ENCODE results near the gene FRMD3. TPM values are rescaled to one million over a fixed set of nuclear protein-coding genes. Genes with fewer than 3 reads are reported as not detected.

FRMD3 gene
- polyA plus RNA-seq, 3 donors, result 0.78 to 5.8 (median 4.9) TPM

DNA sequence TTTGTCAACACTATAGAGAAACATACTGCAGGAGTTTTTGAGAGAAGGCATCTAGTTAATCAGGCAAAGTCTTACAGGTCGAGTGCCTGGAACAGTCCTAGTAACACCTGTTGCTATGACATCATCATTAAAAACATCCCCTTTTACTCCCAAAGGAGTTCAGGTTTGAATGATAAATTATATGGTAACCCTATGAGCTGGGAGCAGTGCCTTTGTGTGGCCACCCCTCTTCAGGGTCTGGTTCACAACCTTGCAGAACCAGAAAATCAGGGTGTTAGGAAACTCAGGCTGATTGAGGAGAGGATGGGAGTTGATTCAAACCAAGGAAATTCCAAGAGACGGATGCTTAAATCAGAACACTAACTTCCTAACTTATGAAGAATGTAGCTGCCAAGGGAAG lies 296.1 kb downstream of the FRMD3 start:
- H3K27ac ChIP-seq (ENCODE audit: low read depth, low read length), result no peak overlapping the region
- WGBS, 3 donors, result 77 to 85% (median 81%) methylated on average over 2 of the region's 2 CpGs

DNA sequence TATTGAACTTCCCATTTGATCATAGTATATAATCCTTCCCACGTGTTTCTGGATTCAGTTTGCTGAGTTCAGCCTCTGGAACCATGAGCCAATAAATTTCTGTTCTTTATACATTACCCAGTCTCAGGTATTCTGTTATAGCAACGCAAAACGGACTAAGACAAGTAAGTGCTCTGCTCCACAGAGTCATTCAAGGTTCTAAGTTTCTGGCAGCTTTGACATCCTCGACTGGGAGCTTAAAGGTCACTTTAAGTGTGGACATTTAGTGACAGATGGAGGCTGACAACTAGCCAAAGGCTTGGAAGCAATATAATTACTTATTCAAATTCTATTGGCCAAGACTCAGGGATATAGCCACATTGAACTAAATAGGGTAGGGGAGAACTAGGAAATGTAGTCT lies 297.5 kb downstream of the FRMD3 start:
- WGBS, 3 donors, result 79 to 87% (median 86%) methylated on average over 4 of the region's 4 CpGs
- H3K27ac ChIP-seq (ENCODE audit: low read depth, low read length), result no peak overlapping the region

DNA sequence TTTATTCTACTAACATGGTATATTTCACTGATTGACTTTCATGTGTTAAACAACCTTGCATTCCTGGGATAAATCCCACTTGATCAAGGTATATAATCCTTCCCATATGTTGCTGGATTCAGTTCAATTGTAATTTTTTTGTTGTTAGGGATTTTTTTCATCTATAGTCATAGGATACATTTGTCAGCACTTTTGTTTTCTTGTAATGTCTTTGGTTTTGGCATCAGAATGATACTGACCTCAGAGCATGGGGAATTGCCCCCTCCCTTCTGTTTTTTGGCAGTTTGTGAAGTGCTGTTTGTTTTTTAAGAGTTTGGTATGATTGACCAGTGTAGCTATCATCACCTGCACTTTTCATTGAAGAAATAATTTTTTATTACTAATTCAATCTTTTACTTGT lies 298.5 kb downstream of the FRMD3 start:
- H3K27ac ChIP-seq (ENCODE audit: low read depth, low read length), result no peak overlapping the region

DNA sequence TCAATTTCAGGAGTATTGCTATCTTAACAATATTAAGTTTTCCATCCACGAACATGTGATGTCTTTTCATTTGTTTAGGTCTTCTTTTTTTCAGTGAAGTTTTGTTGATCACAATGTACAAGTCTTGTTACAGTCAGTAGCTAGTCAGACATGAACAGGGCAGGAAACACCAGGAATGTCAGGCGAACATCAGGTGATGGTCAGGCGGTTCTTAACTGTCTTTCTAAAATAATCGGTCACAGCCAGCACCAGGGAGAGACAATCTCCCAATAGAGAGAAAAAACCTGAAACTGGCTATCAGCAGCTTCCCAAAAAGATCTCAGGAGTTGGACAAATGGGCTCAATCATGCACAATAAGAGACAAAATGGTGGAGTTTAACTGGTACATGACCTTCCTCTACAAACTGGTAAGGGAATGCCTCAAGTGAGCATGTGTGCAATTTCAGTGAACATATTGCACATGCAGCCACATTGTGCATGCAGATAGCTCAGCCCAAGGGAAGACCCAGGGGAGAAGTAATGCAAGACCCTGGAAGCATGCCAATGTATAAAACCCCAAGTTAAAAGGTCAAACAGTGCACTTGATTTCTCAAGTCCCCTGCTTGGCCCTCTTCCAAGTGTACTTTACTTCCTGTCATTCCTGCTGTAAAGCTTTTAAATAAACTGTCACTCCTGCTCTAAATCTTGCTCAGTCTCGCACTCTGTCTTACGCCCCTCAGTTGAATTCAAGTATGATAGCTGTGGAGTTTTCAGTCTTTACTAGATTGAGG lies 299.1 kb downstream of the FRMD3 start:
- WGBS, 3 donors, result 63 to 75% (median 70%) methylated on average over 6 of the region's 6 CpGs
- H3K27ac ChIP-seq (ENCODE audit: low read depth, low read length), result no peak overlapping the region

DNA sequence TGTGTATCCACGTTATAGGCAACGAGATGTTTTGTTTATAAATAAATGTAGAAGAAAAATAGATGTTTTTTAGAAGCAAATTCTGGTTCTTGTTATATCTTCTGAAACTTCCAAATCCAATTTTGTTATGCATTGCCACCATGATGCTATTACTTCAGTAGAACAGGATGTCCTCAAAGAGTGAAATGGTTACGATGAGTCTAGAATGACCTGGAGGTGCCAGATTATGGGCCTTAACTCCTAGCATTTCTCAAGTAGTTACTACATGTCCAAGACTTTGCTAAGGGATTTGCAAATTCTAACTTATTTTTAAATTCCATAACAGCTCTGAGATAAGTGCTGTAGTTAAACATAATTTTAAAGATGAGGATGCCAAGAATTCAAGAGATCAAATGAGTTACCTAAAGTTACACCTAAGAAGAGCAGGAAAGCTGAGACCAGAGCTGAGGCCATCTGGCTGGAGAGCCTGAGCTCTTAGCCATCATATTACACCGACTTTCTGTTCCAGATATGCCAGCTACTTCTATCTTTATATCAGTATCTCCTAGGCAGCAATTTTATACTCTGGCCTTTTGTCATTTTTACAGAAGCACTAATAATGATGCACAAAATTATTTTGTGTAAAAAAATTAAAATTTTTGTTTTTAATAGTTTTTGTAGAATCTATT lies 302.0 kb downstream of the FRMD3 start:
- H3K27ac ChIP-seq (ENCODE audit: low read depth, low read length), result no peak overlapping the region
- WGBS, 3 donors, result 93 to 96% (median 95%) methylated on average over 4 of the region's 4 CpGs

DNA sequence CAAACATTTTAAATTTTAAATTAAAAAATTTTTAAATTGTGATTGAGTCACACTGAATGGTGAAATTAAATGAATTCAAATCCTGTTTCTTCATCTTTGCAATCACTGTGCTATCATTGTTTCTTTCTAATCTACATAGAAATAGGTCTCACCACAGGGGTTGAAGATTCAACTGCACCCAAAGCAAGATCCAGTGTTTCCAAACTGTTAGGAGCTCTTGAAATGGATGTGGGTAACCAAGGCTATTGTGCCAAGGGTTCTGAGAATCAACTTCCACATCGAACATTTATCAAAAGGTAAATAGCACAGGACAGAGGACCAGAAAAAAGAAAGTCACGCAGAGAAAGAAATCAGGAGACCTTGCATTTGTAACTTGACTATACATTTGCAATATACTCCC lies 302.7 kb downstream of the FRMD3 start:
- no peak overlapping the region for H3K27ac ChIP-seq (ENCODE audit: low read depth, low read length)
- 44 to 91% (median 89%) methylated on average over 2 of the region's 2 CpGs for WGBS, 3 donors

DNA sequence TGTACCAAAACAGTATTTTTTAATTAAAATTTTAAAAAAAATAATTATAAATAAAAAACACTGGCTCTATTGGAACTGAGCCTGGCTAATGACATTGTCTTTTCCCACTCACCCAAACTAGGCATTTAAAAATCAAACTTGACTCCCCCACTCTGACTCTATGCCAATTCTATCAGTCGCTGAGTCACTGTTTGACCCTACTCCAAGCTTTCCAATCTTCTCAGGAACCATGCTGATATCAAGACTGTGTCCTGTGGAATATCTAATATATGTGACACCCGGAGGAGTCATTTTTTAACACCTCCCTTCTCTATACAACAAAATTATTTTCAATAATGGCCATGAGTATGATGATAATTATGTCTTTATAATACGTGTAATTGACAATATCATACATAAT lies 303.7 kb downstream of the FRMD3 start:
- WGBS, 3 donors, result 42 to 80% (median 78%) methylated on average over 3 of the region's 3 CpGs
- no peak overlapping the region for H3K27ac ChIP-seq (ENCODE audit: low read depth, low read length)

DNA sequence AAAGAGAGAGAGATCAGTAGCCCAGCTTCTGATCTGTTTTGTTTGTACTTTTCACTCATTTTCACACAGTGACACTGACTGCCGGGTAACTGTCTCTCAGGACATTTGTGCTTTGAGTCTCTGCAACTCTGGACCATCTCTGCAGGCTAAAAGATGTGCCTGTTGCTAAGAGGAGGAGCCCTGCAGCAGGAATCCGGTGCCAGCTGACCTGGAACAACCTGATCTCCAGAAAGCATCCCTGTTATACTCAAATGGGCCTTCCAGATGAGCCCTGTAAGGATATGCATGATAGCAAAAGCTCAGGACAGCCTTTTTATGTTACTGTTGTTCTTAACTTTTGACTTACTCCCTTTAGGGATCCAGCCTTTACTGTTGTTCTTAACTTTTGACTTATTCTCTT lies 304.6 kb downstream of the FRMD3 start:
- no peak overlapping the region for H3K27ac ChIP-seq (ENCODE audit: low read depth, low read length)
- 87 to 89% (median 88%) methylated on average over 2 of the region's 2 CpGs for WGBS, 3 donors

DNA sequence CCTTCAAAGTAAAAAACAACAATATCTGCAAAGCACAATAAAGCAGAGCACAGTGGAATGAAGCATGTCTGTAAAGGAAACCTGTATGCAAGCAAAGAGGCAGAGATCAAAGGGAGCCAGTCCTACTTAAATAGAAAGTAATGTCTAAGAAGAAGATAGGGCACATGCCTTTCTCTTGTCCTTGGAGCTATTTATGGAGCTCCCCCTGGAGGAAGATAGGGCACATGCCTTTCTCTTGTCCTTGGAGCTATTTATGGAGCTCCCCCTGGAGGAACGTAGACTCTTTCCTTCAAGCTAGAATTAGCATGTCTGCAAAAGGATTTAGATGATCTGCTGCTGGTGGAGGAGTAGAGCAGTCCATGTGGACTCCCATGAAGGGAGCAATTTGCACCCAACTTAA lies 307.2 kb downstream of the FRMD3 start:
- 27 to 73% (median 66%) methylated on average over 1 of the region's 1 CpG for WGBS, 3 donors
- H3K27ac ChIP-seq (ENCODE audit: low read depth, low read length), result no peak overlapping the region

DNA sequence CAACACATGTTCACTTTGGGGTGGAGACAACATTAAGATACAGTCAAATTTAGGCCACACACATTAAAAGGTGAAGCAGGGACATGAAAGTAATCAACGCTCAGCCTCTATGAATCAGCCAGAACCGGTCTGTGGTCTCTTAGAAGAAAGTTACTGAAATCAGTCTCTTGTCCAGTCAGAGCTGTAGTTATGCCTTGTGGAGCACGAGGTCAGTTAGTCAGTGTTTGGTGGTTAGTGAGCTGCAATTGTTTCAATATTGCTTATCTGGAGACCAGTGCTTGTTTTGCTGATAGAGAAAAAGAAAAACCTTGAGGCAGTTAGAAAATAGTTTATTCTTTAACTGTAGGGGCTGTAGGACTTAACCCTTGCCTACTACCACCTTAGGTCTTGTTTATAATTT lies 317.5 kb downstream of the FRMD3 start:
- WGBS, 3 donors, result 17 to 60% (median 46%) methylated on average over 3 of the region's 3 CpGs
- H3K27ac ChIP-seq (ENCODE audit: low read depth, low read length), result no peak overlapping the region

DNA sequence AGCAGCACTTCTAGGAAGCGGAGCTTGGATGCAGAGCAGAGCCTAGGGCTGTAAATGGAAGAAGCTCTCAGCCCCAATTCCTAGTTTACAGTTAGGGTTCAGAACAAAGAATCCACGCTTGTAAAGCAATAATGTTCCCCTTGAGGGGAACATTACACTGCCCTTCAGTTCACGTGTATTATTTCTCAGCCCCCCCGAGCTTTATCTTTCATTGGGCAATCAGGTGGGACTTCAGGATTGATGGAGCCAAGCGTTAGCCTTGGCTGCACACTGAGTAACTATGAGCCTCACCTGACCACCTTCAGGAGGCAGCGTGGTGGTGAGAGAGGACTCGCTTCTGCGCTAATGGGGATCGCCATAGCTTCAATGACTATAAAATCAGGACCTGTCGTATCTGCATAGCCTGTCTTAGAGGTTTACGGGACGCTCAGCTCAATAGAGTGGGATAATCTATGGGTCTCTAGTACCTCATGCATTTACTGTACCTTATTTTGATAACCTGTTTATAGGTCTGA lies 318.2 kb downstream of the FRMD3 start:
- no peak overlapping the region for H3K27ac ChIP-seq (ENCODE audit: low read depth, low read length)
- 27 to 60% (median 57%) methylated on average over 12 of the region's 12 CpGs for WGBS, 3 donors

DNA sequence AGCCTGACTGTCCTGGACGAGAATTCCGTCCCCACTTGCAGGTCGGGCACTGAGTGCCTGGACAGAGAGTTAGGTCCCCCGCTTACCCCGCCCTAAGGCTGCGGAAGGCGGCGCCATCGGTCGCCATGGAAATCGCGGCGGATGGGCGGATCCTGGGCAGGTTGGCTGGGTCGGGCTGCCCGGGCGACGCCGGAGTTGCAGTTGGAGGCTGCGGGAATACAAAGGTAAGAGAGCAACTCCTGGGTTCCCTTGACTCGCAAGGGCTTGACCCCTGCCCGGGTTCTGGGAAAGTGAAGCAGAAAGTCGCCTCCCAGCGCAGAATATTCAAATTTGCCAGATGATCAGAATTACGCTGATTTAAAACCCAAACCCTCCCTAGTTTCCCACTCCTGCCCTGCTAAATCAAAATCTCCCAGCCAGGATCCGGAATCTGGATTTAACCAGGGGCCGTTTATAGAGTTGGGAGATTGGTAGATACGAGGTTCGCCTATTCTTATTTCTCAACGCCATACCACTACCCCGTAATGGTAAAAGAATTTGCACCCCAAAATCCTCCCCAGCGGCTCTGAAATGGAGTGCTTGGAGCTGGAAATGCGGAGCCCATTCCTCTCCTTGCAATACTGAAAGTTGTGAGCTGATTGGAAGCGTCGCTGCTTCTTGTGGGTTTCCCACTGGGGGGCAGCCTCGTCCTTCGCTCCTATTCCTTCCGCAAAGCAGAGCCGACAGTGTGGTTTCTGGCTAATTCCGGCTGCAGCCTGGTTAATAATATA lies 318.9 kb downstream of the FRMD3 start:
- 1% methylated on average over 40 of the region's 40 CpGs for WGBS, 3 donors
- H3K27ac ChIP-seq (ENCODE audit: low read depth, low read length), result no peak overlapping the region

DNA sequence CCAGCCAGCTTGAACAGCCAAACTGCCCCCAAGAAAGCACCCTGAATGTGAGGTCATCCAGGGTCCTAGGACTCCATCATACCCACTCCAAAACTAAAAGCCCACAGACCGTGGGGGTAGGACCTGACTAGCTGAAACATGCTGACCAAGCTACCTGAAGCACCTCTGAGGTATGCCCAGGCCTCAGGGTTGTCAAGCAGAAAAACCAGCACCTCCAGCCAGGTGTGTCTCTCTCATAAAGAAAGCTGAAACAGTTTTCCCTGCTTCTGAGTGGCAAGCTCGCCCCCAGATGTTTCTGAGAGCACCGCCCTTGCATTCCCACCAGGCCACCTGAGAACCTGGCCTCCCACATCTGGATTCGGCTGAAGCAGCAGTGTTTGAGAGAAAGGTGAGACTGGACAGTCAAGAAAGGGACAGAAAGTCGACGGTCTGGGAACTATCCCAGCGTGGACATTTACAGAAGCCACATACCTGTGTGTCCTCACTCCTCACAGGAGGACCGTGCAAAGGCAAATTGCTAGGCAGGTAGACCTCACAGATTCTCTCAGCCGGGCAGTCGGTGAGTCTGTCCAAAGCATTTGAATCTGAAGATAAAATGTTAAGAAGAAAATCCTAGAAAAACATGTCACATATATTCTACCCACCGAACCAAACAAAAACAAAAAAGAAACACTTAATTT lies 319.6 kb downstream of the FRMD3 start:
- 29 to 74% (median 74%) methylated on average over 11 of the region's 11 CpGs for whole genome bisulfite sequencing, 3 donors
- H3K27ac ChIP-seq (ENCODE audit: low read depth, low read length), result no peak overlapping the region

DNA sequence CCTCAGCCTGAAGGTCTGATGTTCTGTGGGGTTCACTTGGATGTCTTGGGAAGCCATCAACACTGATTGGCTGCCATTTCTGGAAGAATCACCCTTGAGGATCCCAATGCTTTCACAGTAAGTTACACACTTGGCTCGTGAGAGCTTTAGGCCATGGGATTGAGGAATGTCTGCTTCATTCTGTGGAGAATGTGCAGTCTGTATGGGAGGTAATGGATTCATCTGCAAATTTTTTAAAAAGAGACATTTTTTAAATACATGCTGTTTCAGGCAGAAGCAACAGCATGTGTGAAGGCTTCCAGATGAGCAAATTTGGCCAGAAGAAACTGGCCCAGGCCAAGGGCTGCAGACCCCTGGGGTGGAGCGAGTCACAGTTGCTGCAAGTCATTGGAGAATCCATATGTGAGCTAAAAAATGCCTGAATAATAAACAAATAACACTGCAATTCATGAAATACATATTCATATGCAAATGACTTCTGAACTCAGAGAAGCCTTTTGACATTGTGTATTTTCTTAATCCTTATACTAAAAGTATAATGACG lies 328.9 kb downstream of the FRMD3 start:
- 82 to 94% (median 90%) methylated on average over 3 of the region's 3 CpGs for WGBS, 3 donors
- no peak overlapping the region for H3K27ac ChIP-seq (ENCODE audit: low read depth, low read length)

DNA sequence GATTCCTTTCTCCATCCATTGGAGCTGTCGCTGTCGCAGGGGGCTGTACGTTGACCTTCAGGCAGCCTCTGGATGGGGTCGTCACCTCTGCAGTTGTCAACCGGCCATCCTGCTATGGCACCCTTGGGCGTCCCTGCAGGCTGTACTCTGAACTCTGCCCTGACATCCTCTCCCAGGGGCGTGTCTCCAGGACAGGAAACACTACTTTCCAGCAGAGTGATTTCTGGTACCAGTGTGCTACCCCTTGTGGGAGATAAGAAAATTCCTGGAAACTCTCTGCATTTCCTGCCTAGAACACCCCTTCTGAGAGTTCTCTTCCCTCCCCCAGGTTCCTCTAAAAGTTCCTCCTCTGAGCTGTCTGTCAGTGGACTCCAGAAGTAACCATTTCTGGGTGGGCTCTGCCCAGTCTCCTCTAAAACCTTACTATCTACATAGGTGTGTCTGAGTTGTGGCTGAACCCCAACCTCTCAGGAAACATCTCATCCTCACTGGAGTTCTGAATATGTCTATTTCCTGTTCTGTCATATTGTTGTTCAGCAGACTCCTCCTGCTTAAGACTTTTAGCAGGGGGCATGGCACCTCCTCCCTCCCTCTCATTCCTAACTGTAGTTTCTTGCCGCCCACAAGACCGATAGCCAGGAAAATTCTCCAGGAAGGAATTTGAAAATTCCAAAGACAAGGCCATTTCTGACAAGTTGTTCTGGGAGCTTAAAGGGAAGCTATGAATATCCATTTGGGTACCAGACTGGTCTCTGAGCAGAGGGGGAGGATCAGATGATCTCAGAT lies 329.9 kb downstream of the FRMD3 start:
- WGBS, 3 donors, result 52 to 79% (median 56%) methylated on average over 9 of the region's 9 CpGs
- H3K27ac ChIP-seq (ENCODE audit: low read depth, low read length), result no peak overlapping the region

DNA sequence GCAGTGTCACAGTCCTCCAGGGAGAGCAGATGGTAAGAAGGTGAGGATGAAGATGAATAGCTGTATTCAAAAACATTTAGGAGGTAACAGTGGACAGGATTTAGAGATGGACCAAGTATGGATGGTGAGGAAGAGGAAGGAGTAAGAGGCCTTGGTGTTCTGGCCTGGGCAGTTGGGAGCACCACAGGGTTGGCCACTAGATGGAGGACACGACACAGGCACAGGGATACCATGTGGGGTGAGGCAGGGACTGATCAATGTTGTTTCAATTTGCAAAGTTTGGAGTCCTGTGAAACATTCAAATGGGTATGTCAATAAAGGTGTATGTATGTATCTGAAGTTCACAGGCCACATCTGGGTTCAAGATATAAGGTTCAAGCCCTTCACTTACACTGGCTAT lies 334.2 kb downstream of the FRMD3 start:
- WGBS, 3 donors, result 71 to 87% (median 71%) methylated on average over 1 of the region's 1 CpG
- H3K27ac ChIP-seq (ENCODE audit: low read depth, low read length), result no peak overlapping the region

DNA sequence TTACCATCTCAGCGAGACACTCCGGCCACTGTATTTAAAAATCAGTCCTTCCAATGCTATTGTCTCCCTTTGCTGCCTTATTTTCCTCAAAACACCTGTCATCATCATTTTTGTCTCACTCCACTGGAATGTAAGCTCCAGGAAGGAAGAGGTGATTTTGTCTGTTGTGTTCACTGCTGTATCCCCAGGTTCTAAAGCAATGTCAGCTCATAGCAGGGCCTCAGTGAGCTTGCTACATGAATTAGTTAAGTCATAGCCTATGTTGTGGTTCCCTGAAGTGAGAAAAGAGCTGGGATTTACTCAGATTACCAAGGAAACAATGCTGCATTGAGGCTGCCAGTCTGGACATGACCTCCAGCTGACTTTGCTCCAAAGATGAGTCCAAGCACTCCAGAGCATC lies 337.7 kb downstream of the FRMD3 start:
- H3K27ac ChIP-seq (ENCODE audit: low read depth, low read length), result no peak overlapping the region
- 89 to 98% (median 91%) methylated on average over 2 of the region's 2 CpGs for WGBS, 3 donors

DNA sequence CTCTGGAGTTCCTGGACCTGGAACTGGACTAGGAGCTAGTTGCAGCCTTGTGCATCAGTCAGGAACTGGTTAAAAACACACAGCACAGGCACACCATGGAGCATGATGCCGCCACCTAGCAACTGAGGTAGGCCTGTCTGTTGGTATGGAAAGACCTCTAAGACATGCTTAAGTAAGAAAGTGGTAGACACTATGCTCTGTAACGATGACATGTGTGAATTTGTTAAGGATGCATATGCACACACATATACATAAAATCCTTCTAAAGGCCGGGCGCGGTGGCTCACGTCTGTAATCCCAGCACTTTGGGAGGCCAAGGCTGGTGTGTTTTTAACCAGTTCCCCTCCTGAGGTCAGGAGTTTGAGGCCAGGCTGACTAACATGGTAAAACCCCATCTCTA lies 338.4 kb downstream of the FRMD3 start:
- no peak overlapping the region for H3K27ac ChIP-seq (ENCODE audit: low read depth, low read length)
- WGBS, 3 donors, result 74 to 84% (median 76%) methylated on average over 6 of the region's 6 CpGs
